HCT116 (cell line): ENCODE results near the gene PITPNC1. TPM values are rescaled to one million over a fixed set of nuclear protein-coding genes. Genes with fewer than 3 reads are reported as not detected.

Source experiments
- ATAC-seq: fragments of 200-7000 bp; cut with Tn5 transposase; 2 replicates; pipeline ENCODE4 v1.9.1; 2020; ENCODE audit warnings: mild to moderate bottlenecking, moderate library complexity
- BruUV-seq: library from RNA; stranded (reverse); fragments of 400-500 nt; replicated peaks from 2 replicates; lab custom pipeline; 2021; lab: Mats Ljungman, UMichigan
- CTCF ChIA-PET: fragments of 300-600 bp; sonication (Branson Sonifier 250); formaldehyde crosslinking; loops from one replicate; lab custom pipeline; 2021; ENCODE audit warnings: antibody characterized with exemption; lab: Charles Lee
- POLR2A ChIA-PET: fragments of 300-600, 350-600 bp; sonication (Branson Sonifier 250); formaldehyde crosslinking; loops from one replicate; lab custom pipeline; 2021; ENCODE audit warnings: antibody characterized with exemption; lab: Charles Lee
- RAD21 ChIA-PET, 2 experiments: fragments of 300-600 bp; sonication (Branson Sonifier 250); formaldehyde crosslinking; loops; one replicate each; lab custom pipeline; 2023; ENCODE audit warnings: low total read pairs in 2 of 2; ENCODE audit not compliant: uncharacterized antibody in 2 of 2, unreplicated experiment in 2 of 2, low non-redundant PET in 1 of 2; lab: Charles Lee
- DNase-seq: peaks from one replicate; pipeline ENCODE4 v3.0.0-alpha.2; 2010; ENCODE audit warnings: low read depth, low spot score
- H2AFZ ChIP-seq: fragments of 200-600 bp; shearing (Covaris generic), sonication (generic); 2 replicates; pipeline ENCODE4 v1.6.1; 2017; ENCODE audit warnings: low read depth, mixed run types, mixed read lengths, antibody characterized with exemption, low read length; ENCODE audit not compliant: poor library complexity, severe bottlenecking
- H3K27ac ChIP-seq: 2 replicates; pipeline ENCODE4 v1.5.1; 2012; ENCODE audit warnings: low read depth, low read length
- H3K27me3 ChIP-seq: fragments of 200-600 bp; sonication (generic); 2 replicates; pipeline ENCODE4 v1.6.1; 2016; ENCODE audit warnings: mixed run types, low read length, mixed read lengths; ENCODE audit not compliant: insufficient read depth
- H3K36me3 ChIP-seq, 2 experiments: fragments of 200-500 bp in 1 of 2; fragments of 200-600 bp in 1 of 2; sonication (Bioruptor generic) in 1 of 2; sonication (generic) in 1 of 2; 2 replicates each; pipeline versions ENCODE4 v1.5.1 to v1.6.1; 2014 to 2016; ENCODE audit warnings: low read length in 2 of 2, inconsistent platforms in 1 of 2, mixed read lengths in 1 of 2, mixed run types in 1 of 2; ENCODE audit not compliant: insufficient read depth in 2 of 2, control insufficient read depth in 1 of 2
- H3K4me1 ChIP-seq, 2 experiments: fragments of 200-600 bp in 1 of 2; sonication (generic) in 1 of 2; 2 replicates each; pipeline versions ENCODE4 v1.5.1 to v1.6.1; 2012 to 2017; ENCODE audit warnings: low read length in 2 of 2, inconsistent platforms in 1 of 2, mild to moderate bottlenecking in 1 of 2, mixed read lengths in 1 of 2, mixed run types in 1 of 2, moderate library complexity in 1 of 2; ENCODE audit not compliant: insufficient read depth in 2 of 2, control insufficient read depth in 1 of 2
- H3K4me2 ChIP-seq: fragments of 200-600 bp; sonication (generic); 2 replicates; pipeline ENCODE4 v1.6.1; 2017; ENCODE audit warnings: mixed run types, low read length, mixed read lengths
- H3K4me3 ChIP-seq, 2 experiments: fragments of 200-600 bp in 1 of 2; sonication (generic) in 1 of 2; replicated peaks in 1 of 2; 2 replicates each; pipeline ENCODE4 v1.5.1; 2011 to 2016; ENCODE audit warnings: low read length in 2 of 2, control low read depth in 1 of 2, low read depth in 1 of 2, mild to moderate bottlenecking in 1 of 2, mixed read lengths in 1 of 2, mixed run types in 1 of 2
- H3K79me2 ChIP-seq: fragments of 200-600 bp; sonication (generic); 2 replicates; pipeline ENCODE4 v1.6.1; 2017; ENCODE audit warnings: mild to moderate bottlenecking, mixed run types, low read length, moderate library complexity, mixed read lengths; ENCODE audit not compliant: insufficient read depth
- H3K9ac ChIP-seq: fragments of 200-600 bp; sonication (generic); 2 replicates; pipeline ENCODE4 v1.6.1; 2016; ENCODE audit warnings: low read length, mixed read lengths
- H3K9me2 ChIP-seq: fragments of 200-600 bp; sonication (generic), shearing (Covaris generic); 2 replicates; pipeline ENCODE4 v1.6.1; 2017; ENCODE audit warnings: mixed run types, mild to moderate bottlenecking, moderate library complexity; ENCODE audit not compliant: insufficient read depth
- H3K9me3 ChIP-seq, 2 experiments: fragments of 200-500 bp in 1 of 2; fragments of 200-600 bp in 1 of 2; sonication (Bioruptor generic) in 1 of 2; sonication (generic) in 1 of 2; 2 replicates each; pipeline ENCODE4 v1.6.1; 2014 to 2017; ENCODE audit warnings: low read length in 2 of 2, mixed read lengths in 2 of 2, inconsistent platforms in 1 of 2, low read depth in 1 of 2, mild to moderate bottlenecking in 1 of 2, mixed run types in 1 of 2, moderate library complexity in 1 of 2; ENCODE audit not compliant: control insufficient read depth in 1 of 2, insufficient read depth in 1 of 2
- H4K20me1 ChIP-seq: fragments of 200-600 bp; sonication (generic), shearing (Covaris generic); 2 replicates; pipeline ENCODE4 v1.6.1; 2017; ENCODE audit warnings: mixed run types, mild to moderate bottlenecking, moderate library complexity; ENCODE audit not compliant: insufficient read depth
- ATF3 ChIP-seq: IDR thresholded peaks from 2 replicates; pipeline ENCODE4 v1.6.1; 2012
- CBX3 ChIP-seq: IDR thresholded peaks from 2 replicates; pipeline ENCODE4 v1.6.1; 2012; ENCODE audit warnings: low read depth
- CTCF ChIP-seq, 3 experiments: fragments of 200-600 bp in 1 of 3; sonication (generic) in 1 of 3; IDR thresholded peaks in 2 of 3; conservative IDR thresholded peaks in 1 of 3; 2 replicates each; pipeline ENCODE4 v1.5.1; 2012 to 2017; ENCODE audit warnings: low read depth in 2 of 3, low read length in 2 of 3, antibody characterized with exemption in 1 of 3, borderline replicate concordance in 1 of 3, control low read depth in 1 of 3, mild to moderate bottlenecking in 1 of 3, mixed read lengths in 1 of 3, mixed run types in 1 of 3, moderate library complexity in 1 of 3; ENCODE audit not compliant: insufficient read depth in 1 of 3
- ELF1 ChIP-seq: IDR thresholded peaks from 2 replicates; pipeline ENCODE4 v1.6.1; 2012; ENCODE audit warnings: low read depth, borderline replicate concordance
- EZH2 ChIP-seq: fragments of 200-600 bp; sonication (generic); IDR thresholded peaks from 2 replicates; pipeline ENCODE4 v1.6.1; 2017; ENCODE audit warnings: antibody characterized with exemption, mixed run types
- EZH2phosphoT487 ChIP-seq: fragments of 200-600 bp; IDR thresholded peaks from 2 replicates; pipeline ENCODE4 v1.6.1; 2018; ENCODE audit warnings: antibody characterized with exemption, borderline replicate concordance
- JUND ChIP-seq: IDR thresholded peaks from 2 replicates; pipeline ENCODE4 v1.6.1; 2012
- POLR2AphosphoS5 ChIP-seq: IDR thresholded peaks from 2 replicates; pipeline ENCODE4 v1.6.1; 2011; ENCODE audit warnings: mild to moderate bottlenecking, low read depth, low read length, moderate library complexity
- RAD21 ChIP-seq: IDR thresholded peaks from 2 replicates; pipeline ENCODE4 v1.6.1; 2012; ENCODE audit warnings: low read depth, mild to moderate bottlenecking
- REST ChIP-seq: IDR thresholded peaks from 2 replicates; pipeline ENCODE4 v1.6.1; 2012; ENCODE audit warnings: low read depth
- SIN3A ChIP-seq: IDR thresholded peaks from 2 replicates; pipeline ENCODE4 v1.6.1; 2012; ENCODE audit warnings: low read depth
- SP1 ChIP-seq: IDR thresholded peaks from 2 replicates; pipeline ENCODE4 v1.6.1; 2012; ENCODE audit warnings: low read depth
- YY1 ChIP-seq: IDR thresholded peaks from 2 replicates; pipeline ENCODE4 v1.6.1; 2011; ENCODE audit warnings: low read length, low read depth, moderate library complexity, mild to moderate bottlenecking; ENCODE audit not compliant: insufficient replicate concordance; ENCODE audit errors: extremely low read depth
- intact Hi-C: fragments of 100-400 bp; cut with micrococcal nuclease; formaldehyde crosslinking; loops from 2 replicates; pipeline ENCODE4 v1.10.0; 2022
- total RNA-seq: library from RNA; stranded (reverse); gene quantifications from one replicate; pipeline ENCODE4 v1.2.1, GENCODE V29; 2021; ENCODE audit not compliant: unreplicated experiment
- TF ChIP-seq, protein P1 (sequence below): IDR thresholded peaks from 2 replicates; pipeline ENCODE4 v1.6.1; 2011; ENCODE audit warnings: mild to moderate bottlenecking, low read length, moderate library complexity; ENCODE audit not compliant: insufficient replicate concordance; ENCODE audit errors: extremely low read depth

Gene PITPNC1
- total RNA-seq, 1 experiment from 2014 or later: 41.9 TPM

- TF ChIP-seq EZH2: no peak
- TF ChIP-seq SP1: peak; percentile 89
- peak; percentile 94 for TF ChIP-seq ELF1
- TF ChIP-seq EZH2phosphoT487: no peak
Measured at GRCh38 chr17:67717624-67718324, 340.7 kb downstream of the PITPNC1 start, which contains the start of gene NOL11 (continued).

GRCh38 chr17:67718325-67718941, 341.4 kb downstream of the PITPNC1 start:
- Histone ChIP-seq H3K36me3 (peaks cover 23 to 29% of the 10 kb centered on the region in 2 experiments; a peak in 3 of 4 replicates), H3K4me3 (peak overlapping the region; percentile 83 to 94), H2AFZ (no peak overlapping the region)
- no TSS peak for BruUV-seq
- intact Hi-C loops: loop anchor here (5.0 kb wide), 1 partner anchor 1044 kb away; no protein-coding TSS in a partner anchor
- TF ChIP-seq ATF3 (no peak), SIN3A (no peak), POLR2AphosphoS5 (no peak), JUND (no peak), SP1 (no peak), RAD21 (no peak), CTCF (IDR thresholded peaks at IDR 0.05 in 2 of 3, conservative IDR thresholded peaks at IDR 0.05 in 1 of 3; ENCODE audit: borderline replicate concordance in 1 of 3, insufficient read depth in 1 of 3, low read depth in 2 of 3, low read length in 2 of 3) (no peak), REST (no peak), CBX3 (no peak), YY1 (no peak), ELF1 (no peak)
- TF ChIP-seq, protein P1, sequence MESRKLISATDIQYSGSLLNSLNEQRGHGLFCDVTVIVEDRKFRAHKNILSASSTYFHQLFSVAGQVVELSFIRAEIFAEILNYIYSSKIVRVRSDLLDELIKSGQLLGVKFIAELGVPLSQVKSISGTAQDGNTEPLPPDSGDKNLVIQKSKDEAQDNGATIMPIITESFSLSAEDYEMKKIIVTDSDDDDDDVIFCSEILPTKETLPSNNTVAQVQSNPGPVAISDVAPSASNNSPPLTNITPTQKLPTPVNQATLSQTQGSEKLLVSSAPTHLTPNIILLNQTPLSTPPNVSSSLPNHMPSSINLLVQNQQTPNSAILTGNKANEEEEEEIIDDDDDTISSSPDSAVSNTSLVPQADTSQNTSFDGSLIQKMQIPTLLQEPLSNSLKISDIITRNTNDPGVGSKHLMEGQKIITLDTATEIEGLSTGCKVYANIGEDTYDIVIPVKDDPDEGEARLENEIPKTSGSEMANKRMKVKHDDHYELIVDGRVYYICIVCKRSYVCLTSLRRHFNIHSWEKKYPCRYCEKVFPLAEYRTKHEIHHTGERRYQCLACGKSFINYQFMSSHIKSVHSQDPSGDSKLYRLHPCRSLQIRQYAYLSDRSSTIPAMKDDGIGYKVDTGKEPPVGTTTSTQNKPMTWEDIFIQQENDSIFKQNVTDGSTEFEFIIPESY: no peak
- TF ChIP-seq, all 23 proteins: peak for 0
- no peaks in the 10 kb centered on the region for H4K20me1 ChIP-seq
- peaks cover 51% of the 10 kb centered on the region for H3K79me2 ChIP-seq
- CTCF ChIA-PET: no interaction called here
- no peaks in the 10 kb centered on the region for H3K9me3 ChIP-seq
- POLR2A ChIA-PET: interaction anchor here (0.6 kb wide), 1 partner anchor 60 kb away, joined by 5 read pairs; no protein-coding TSS in a partner anchor
- H3K9ac ChIP-seq: peak overlapping the region; percentile 99
- RAD21 ChIA-PET: no interaction called here
- H3K4me2 ChIP-seq: peak overlapping the region; percentile 84
- DNase-seq: no peak
- no peaks in the 10 kb centered on the region for H3K27me3 ChIP-seq
- peak; percentile 29; the same call in 1 of the 2 replicates for ATAC-seq
- H3K4me1 ChIP-seq: peaks cover 7 to 16% of the 10 kb centered on the region in 2 experiments; a peak in 3 of 4 replicates
- peak overlapping the region; percentile 77 for H3K27ac ChIP-seq
- no peaks in the 10 kb centered on the region for H3K9me2 ChIP-seq
